Endothelial cell of umbilical vein (primary cell): ENCODE data around the gene MYT1.
"Not testable (repeated sequence)": the region's sequence is repeated elsewhere in the genome, so short reads cannot be mapped to it uniquely, and the experiment has no call there.

ENCODE experiments used
- CTCF ChIP-seq, 2 donors: IDR thresholded peaks; 1 replicate in 1 of 2; 2 replicates in 1 of 2; pipeline ENCODE4 v1.5.1; 2011; ENCODE audit warnings: low read length in 2 of 2, mild to moderate bottlenecking in 2 of 2, moderate library complexity in 2 of 2, control low read depth in 1 of 2, inconsistent platforms in 1 of 2, low read depth in 1 of 2; ENCODE audit not compliant: insufficient read depth in 1 of 2; ENCODE audit errors: extremely low read depth in 1 of 2
- EZH2 ChIP-seq: IDR thresholded peaks from 2 replicates; pipeline ENCODE4 v1.6.1; 2012; ENCODE audit warnings: borderline replicate concordance, low read depth, mild to moderate bottlenecking, moderate library complexity, low read length, inconsistent platforms; ENCODE audit not compliant: severe bottlenecking
- MAX ChIP-seq: IDR thresholded peaks from 2 replicates; pipeline ENCODE4 v1.6.1; 2011; ENCODE audit not compliant: insufficient read depth, insufficient read length
- MYC ChIP-seq: IDR thresholded peaks from one replicate; pipeline ENCODE4 v1.6.1; 2011; ENCODE audit warnings: mild to moderate bottlenecking, low read depth, low read length
- POLR2A ChIP-seq: IDR thresholded peaks from 2 replicates; pipeline ENCODE4 v1.6.1; 2012; ENCODE audit warnings: low read depth, mild to moderate bottlenecking, control low read depth, low read length
- POLR2AphosphoS5 ChIP-seq: IDR thresholded peaks from 2 replicates; pipeline ENCODE4 v1.6.1; 2012; ENCODE audit warnings: low read depth, mild to moderate bottlenecking, control low read depth, low read length, moderate library complexity; ENCODE audit not compliant: insufficient read depth

DNA sequence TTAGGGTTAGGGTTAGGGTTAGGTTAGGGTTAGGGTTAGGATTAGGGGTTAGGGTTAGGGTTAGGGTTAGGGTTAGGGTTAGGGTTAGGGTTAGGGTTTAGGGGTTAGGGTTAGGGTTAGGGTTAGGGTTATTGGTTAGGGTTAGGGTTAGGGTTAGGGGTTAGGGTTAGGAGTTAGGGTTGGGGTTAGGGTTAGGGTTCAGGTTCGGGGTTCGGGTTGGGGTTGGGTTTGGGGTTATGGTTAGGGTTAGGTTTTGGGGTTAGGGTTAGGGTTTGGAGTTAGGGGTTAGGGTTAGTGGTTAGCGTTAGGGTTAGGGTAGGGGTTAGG lies 123.0 kb downstream of the MYT1 start:
- TF ChIP-seq MYC; POLR2AphosphoS5; CTCF (IDR thresholded peaks at IDR 0.05; ENCODE audit: extremely low read depth in 1 of 2, insufficient read depth in 1 of 2, low read depth in 1 of 2, low read length in 2 of 2); POLR2A; MAX; EZH2: not testable (repeated sequence)
